ENCODE data around the gene ACAT2.

Gene ACAT2

GRCh38 chr6:159736908-159737307 is 24.9 kb upstream of the ACAT2 start:
- TF ChIP-seq TEAD4 (IDR thresholded peaks at IDR 0.05) (no peak), TAF1 (IDR thresholded peaks at IDR 0.05; ENCODE audit: low read depth) (no peak), REST (IDR thresholded peaks at IDR 0.05; ENCODE audit: low read depth) (no peak), TCF12 (IDR thresholded peaks at IDR 0.05; ENCODE audit: low read depth) (no peak), CEBPB (IDR thresholded peaks at IDR 0.05) (no peak), USF1 (IDR thresholded peaks at IDR 0.05) (no peak), CREB1 (IDR thresholded peaks at IDR 0.05; ENCODE audit: low read depth) (no peak), ZBTB7A (IDR thresholded peaks at IDR 0.05; ENCODE audit: low read depth) (no peak), RAD21 (IDR thresholded peaks at IDR 0.05; ENCODE audit: low read depth) (no peak), EGR1 (IDR thresholded peaks at IDR 0.05) (no peak)

- TF ChIP-seq FOXM1 (IDR thresholded peaks at IDR 0.05; ENCODE audit: borderline replicate concordance, low read depth) (no peak), YY1 (IDR thresholded peaks at IDR 0.05; ENCODE audit: low read depth) (no peak), TEAD4 (IDR thresholded peaks at IDR 0.05) (no peak), RAD21 (IDR thresholded peaks at IDR 0.05; ENCODE audit: low read depth) (no peak), NFIC (IDR thresholded peaks at IDR 0.05) (no peak), CREB1 (IDR thresholded peaks at IDR 0.05; ENCODE audit: low read depth) (no peak), ZBTB7A (IDR thresholded peaks at IDR 0.05; ENCODE audit: low read depth) (no peak), USF1 (IDR thresholded peaks at IDR 0.05) (no peak), TAF1 (IDR thresholded peaks at IDR 0.05; ENCODE audit: low read depth) (no peak), MAX (IDR thresholded peaks at IDR 0.05) (no peak), REST (IDR thresholded peaks at IDR 0.05; ENCODE audit: low read depth) (no peak), TCF12 (IDR thresholded peaks at IDR 0.05; ENCODE audit: low read depth) (no peak), EGR1 (IDR thresholded peaks at IDR 0.05) (no peak), CEBPB (IDR thresholded peaks at IDR 0.05) (no peak), EP300 (IDR thresholded peaks at IDR 0.05; ENCODE audit: borderline replicate concordance) (no peak)
Observed at GRCh38 chr6:159739341-159739740, 22.5 kb upstream of the ACAT2 start.

GRCh38 chr6:159742165-159742564 is 19.7 kb upstream of the ACAT2 start:
- no peak for TF ChIP-seq MAX (IDR thresholded peaks at IDR 0.05)

GRCh38 chr6:159745081-159745480 is 16.8 kb upstream of the ACAT2 start:
- TF ChIP-seq FOXM1 (IDR thresholded peaks at IDR 0.05; ENCODE audit: borderline replicate concordance, low read depth) (no peak), NFIC (IDR thresholded peaks at IDR 0.05) (no peak), ZBTB7A (IDR thresholded peaks at IDR 0.05; ENCODE audit: low read depth) (no peak)

- no peak for TF ChIP-seq EP300 (IDR thresholded peaks at IDR 0.05; ENCODE audit: borderline replicate concordance)
- no peak for TF ChIP-seq TCF12 (IDR thresholded peaks at IDR 0.05; ENCODE audit: low read depth)
- no peak for TF ChIP-seq USF1 (IDR thresholded peaks at IDR 0.05)
- TF ChIP-seq TAF1 (IDR thresholded peaks at IDR 0.05; ENCODE audit: low read depth), result no peak
- no peak for TF ChIP-seq CREB1 (IDR thresholded peaks at IDR 0.05; ENCODE audit: low read depth)
- TF ChIP-seq EGR1 (IDR thresholded peaks at IDR 0.05), result no peak
- TF ChIP-seq ZBTB7A (IDR thresholded peaks at IDR 0.05; ENCODE audit: low read depth), result no peak
Observed at GRCh38 chr6:159746759-159747158, 15.1 kb upstream of the ACAT2 start.

GRCh38 chr6:159751448-159751847 is 10.4 kb upstream of the ACAT2 start:
- no peak for TF ChIP-seq TAF1 (IDR thresholded peaks at IDR 0.05; ENCODE audit: low read depth)
- no peak for TF ChIP-seq TEAD4 (IDR thresholded peaks at IDR 0.05)
- no peak for TF ChIP-seq REST (IDR thresholded peaks at IDR 0.05; ENCODE audit: low read depth)
- TF ChIP-seq YY1 (IDR thresholded peaks at IDR 0.05; ENCODE audit: low read depth), result no peak
- TF ChIP-seq EGR1 (IDR thresholded peaks at IDR 0.05), result no peak
- TF ChIP-seq TCF12 (IDR thresholded peaks at IDR 0.05; ENCODE audit: low read depth), result no peak
- TF ChIP-seq CEBPB (IDR thresholded peaks at IDR 0.05), result no peak
- no peak for TF ChIP-seq FOXM1 (IDR thresholded peaks at IDR 0.05; ENCODE audit: borderline replicate concordance, low read depth)
- TF ChIP-seq RAD21 (IDR thresholded peaks at IDR 0.05; ENCODE audit: low read depth), result no peak
- TF ChIP-seq USF1 (IDR thresholded peaks at IDR 0.05), result no peak
- TF ChIP-seq CREB1 (IDR thresholded peaks at IDR 0.05; ENCODE audit: low read depth), result no peak
- TF ChIP-seq NFIC (IDR thresholded peaks at IDR 0.05), result no peak
- TF ChIP-seq EP300 (IDR thresholded peaks at IDR 0.05; ENCODE audit: borderline replicate concordance), result no peak
- TF ChIP-seq ZBTB7A (IDR thresholded peaks at IDR 0.05; ENCODE audit: low read depth), result no peak
- no peak for TF ChIP-seq MAX (IDR thresholded peaks at IDR 0.05)

Data from Ishikawa (cell line).